Activated CD4-positive, alpha-beta T cell treated with anti-CD3 and anti-CD28 coated beads for 1 hour (primary cell): Measurements from ENCODE around the gene FOS.
"Not testable (repeated sequence)": the region's sequence is repeated elsewhere in the genome, so short reads cannot be mapped to it uniquely, and the experiment has no call there.

Experiments used
- DNase-seq: peaks from one replicate; pipeline ENCODE4 v3.0.0-alpha.2; 2020

The FOS gene

DNA sequence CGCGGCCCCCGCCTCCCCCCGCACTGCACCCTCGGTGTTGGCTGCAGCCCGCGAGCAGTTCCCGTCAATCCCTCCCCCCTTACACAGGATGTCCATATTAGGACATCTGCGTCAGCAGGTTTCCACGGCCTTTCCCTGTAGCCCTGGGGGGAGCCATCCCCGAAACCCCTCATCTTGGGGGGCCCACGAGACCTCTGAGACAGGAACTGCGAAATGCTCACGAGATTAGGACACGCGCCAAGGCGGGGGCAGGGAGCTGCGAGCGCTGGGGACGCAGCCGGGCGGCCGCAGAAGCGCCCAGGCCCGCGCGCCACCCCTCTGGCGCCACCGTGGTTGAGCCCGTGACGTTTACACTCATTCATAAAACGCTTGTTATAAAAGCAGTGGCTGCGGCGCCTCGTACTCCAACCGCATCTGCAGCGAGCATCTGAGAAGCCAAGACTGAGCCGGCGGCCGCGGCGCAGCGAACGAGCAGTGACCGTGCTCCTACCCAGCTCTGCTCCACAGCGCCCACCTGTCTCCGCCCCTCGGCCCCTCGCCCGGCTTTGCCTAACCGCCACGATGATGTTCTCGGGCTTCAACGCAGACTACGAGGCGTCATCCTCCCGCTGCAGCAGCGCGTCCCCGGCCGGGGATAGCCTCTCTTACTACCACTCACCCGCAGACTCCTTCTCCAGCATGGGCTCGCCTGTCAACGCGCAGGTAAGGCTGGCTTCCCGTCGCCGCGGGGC is at the start of gene FOS:
TSS of gene FOS (plus strand) at position 407 of the 731 bp plus-strand sequence. CDS start at position 562, 155 bp downstream.
- peak; percentile 91 for DNase-seq

DNA sequence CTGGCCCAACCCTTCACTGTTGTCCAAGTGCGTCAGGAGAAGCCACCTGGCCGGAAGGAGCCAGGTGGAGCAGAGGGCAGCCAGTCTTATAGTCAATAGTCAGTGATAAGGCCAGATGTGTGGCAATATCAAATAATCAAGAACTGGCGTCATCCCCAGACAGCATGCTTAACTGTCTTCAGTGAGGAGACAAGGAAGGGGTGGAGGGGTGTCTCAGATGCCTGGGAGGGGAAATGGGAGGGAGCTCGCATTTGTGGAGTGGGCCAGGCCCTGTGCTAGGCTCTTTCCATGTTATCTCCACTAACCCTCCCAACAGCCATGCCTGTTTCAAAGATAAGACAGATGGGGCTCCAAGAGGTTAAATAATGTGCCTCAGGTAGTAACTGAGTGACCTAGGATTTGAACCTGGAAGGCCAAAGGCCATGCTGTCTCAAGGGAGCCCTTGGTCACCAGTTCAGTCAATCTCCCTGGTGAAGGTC is 48.9 kb upstream of the FOS start:
- DNase-seq, result no peak

DNA sequence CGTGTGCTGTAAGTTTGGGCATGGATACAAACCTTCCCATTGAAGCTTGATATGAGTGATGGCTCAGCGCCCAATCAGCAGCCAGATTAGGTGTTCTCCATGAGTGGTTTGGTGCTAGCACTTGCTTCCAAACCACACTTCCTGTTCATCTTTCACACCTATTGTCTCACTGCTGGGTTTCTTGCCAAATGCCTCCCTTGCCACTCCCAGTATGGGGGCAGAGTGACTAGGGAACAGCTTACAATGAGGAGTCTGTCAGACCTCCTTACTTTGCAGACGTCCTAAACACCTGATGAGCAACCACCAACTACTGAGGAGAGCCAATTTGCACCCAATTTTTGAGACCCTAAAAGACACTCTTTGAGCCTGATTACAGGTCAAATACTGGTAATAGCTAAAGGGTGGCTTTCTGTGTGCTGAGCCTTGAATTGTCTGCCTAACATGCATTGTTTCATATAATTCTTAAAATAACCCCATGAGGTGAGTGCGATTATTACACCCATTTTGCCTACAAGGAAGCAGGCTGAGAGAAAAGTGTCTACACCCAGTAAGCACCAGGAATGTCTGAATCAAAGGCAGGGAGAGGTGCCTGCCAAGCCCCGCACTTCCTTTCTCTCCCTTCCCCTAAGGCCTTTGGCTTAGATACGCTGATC is 48.4 kb upstream of the FOS start:
- peak; percentile 10 for DNase-seq

DNA sequence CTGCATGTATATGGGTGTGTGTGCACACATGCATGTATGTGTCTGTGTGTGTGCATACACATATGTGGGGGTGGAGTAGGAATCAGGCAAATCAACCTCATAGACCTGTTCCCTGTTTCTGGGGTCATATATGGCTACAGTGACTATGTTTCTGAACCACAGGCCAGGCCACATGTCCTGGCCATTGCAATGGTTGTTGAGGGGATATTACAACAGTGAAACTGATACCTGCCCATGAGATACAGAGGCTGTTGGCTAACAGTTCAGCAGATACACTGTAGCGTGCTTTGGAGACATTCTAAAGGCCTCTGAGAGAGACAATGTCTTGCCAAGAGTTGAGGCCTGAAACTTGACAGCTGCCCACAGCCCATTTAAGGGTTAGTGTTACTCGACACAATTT is 47.3 kb upstream of the FOS start:
- no peak for DNase-seq

DNA sequence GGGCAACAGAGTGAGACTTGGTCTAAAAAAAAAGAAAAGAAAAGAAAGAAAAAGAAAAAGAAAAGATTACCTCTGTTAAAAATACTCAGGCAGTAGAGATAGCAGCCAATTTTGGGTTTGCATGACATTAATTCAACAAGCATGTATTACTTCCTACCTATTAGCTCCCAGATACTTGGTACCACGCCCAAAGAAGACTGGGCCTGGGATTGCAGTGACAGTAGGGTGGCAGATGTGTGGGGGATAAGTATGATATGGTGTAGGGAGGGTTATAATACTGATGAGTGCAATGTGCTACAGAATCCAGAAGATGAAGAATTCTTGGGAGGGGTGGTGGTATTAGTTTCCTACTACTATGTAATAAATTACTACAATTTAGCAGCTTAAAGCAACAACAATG is 46.4 kb upstream of the FOS start:
- no peak for DNase-seq

DNA sequence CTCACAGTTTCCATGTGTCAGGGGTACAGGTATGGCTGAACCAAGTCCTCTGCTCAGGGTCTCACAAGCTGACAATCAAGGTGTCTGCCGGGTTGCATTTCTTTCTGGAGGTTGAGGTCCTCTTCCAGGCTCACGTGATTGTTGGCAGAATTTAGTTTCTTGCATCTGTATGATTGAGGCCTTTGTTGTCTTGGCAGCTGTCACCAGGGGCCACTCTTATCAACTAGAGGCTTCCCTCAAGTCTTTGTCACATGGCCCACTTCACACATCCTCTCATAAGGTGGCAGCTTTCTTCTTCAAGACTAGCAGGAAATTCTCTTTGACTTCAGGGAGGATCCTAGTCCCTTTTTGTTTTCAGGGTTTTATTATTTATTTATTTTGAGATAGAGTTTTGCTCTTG is 46.0 kb upstream of the FOS start:
- peak; percentile 27 for DNase-seq

DNA sequence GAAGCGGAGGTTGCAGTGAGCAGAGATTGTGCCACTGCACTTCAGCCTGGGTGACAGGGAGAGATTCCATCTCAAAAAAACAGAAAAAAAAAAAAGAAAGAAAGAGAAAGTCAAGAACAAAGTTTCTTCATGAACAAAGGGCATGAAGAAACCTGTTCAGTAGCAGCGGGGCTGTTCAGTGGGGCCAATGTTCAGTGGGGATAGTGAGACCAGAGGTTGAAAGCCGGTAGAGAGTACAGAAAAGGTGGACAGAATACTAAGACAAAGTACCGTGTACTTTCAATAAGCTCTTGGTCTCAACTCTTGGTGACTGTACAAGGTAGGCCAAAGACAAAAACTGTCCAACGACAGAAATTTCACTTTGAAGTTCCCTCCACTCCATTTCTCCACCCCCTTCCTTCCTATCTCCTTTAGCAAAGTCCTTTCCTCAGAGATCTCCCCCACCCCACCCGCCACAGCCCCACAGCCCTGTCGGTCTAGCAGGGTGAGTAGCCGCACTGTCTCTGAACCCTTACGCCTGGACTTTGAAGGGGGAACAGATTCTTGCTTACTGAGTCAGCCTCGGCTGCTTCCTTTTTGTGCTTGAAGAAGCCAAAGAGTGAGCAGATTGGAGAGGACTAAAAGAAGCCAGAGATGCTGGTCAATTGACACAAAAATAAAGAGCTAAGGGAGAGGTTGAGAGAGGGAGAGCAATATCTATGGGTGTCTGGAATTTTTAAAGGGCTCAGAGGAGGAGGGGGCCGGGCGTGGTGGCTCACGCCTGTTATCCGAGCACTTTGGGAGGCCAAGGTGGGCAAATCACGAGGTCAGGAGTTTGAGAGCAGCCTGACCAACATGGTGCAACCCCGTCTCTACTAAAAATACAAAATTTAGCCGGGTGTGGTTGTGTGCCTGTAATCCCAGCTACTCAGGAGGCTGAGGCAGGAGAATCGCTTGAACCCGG is 44.2 kb upstream of the FOS start:
- no peak for DNase-seq

DNA sequence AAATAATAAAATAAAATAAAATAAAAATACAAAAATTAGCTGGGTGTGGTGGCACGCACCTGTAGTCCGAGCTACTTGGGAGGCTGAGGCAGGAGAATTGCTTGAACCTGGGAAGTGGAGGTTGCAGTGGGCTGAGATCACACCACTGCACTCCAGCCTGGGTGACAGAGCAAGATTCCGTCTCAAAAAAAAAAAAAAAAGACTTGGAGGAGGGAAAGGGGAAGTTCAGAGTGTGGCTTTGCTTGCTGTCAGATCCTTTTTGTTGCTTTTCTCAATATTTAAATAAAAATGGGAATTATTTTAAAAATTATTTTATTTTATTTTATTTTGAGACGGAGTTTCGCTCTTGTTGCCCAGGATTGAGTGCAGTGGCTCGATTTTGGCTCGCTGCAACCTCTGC is 43.4 kb upstream of the FOS start:
- not testable (repeated sequence) for DNase-seq

DNA sequence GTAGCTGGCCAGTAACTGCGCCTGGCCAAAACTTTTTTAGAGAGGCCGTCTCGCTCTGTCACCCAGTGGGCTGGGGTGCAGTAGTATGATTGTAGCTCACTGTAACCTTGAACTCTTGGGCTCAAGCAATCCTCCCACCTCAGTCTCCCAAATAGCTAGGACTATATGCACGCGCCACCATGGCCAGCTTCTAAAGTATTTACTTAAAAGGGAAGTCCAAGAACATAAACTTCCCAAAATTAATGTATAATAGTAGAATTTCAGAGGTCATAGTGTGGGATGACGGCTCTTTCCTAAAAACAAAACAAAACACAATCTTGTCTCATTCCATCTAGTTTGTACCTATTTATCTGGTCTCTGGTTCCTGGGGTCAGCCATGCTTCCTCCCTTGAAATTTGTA is 42.2 kb upstream of the FOS start:
- DNase-seq, result no peak

DNA sequence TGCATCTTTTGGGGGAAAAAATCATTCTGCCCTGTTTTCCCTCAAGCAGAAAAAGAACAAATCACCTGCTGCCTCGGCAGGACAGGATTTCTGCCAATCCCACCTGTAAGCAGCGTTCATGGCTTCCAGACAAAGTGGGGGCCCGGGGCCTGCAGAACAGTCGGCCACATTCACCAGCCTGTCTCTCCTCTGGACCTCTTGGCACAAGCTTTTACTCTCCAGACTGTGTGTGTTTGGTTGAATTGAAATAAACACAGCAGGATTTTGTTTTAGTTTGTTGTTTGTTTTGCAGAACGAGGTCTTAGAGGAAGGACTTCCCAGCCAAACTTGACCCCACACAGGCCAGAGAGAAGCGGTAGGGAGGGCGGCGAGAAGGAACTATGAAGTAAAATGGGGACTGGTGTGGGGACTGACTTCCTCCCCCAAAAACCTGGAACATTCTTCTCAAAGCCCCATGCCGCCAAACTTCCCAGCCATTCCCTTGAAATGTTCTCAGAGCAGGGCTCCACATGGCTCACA is 41.7 kb upstream of the FOS start:
- DNase-seq, result no peak

DNA sequence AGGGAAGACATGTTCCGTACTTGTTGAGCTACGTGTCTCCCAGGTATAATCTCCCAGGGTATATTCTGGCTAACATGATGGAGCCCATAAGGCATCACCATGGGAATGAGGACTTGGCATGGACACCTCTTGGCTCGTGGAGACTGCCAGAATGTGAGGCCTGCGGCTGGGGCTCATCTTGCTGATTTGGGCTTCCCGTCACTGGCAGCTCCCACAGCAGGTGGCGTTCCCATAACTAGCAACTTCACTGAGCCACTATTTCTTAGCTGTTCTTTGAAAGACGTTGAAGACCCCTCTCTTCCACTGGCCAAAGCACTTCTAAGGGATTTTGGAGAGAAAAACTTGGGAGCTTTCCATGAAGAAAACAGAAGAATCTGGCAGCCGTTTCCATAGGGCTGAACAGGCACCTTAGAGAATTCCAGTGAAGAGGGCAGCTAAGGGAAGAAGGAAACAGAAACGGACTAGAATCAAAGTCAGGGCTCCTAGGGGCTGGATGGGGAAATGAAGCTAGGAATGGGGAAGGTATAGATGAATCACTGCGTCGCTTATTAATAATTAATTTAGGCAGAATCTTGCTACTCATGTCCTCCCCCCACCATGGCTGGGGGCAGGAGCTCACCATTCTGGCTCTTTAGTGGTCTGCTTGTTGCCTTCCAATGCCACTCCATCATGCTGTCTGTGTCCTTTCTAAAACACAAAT is 39.7 kb upstream of the FOS start:
- no peak for DNase-seq

DNA sequence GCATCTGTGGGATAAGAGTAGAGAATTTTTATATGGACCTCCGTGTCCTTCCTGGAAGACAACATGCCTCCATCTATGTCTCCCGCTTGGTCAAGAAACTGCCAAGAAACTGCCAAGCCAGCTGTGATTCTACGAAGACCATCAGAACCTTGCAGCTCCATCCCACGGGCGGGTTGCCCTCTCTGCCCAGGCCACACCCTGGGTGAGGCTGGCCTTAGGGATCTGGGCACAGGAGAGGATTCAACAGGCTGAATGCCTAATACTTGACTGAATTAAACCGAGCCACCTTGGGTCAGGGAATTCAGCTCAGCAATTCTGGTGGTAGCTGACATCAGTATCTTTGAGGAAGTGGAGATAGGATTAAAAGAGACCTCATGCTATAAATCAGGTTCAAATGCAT is 37.8 kb upstream of the FOS start:
- no peak for DNase-seq

DNA sequence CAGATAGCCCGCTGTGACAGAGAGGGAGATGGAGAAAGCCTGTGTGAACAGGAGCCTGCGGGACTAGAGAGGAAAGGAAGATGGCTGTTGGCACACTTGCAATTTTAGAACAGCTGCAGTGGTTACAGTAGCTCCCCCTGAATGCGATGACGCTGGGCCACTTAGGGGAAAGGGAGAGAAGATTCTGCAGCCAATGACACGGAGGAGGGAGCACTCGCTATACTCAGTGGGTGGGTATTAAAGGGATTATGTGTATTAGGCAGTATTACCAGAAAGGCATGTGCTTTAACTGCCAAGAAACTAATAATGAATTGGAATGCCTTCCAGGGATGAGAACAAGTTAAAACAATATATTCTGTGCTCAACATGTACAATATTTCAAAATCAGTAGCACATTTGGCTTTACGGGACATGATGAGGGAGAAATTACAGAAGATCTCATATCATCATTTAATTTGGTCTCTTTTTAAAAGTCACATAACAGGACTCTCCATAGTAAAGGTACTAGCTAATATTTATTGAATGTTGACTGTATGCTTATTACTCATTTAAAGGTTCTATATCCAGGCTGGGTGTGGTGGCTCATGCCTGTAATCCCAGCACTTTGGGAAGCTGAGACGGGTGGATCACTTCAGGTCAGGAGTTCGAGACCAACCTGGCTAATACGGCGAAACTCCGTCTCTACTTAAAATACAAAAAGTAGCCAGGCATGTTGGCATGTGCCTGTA is 35.9 kb upstream of the FOS start:
- no peak for DNase-seq

DNA sequence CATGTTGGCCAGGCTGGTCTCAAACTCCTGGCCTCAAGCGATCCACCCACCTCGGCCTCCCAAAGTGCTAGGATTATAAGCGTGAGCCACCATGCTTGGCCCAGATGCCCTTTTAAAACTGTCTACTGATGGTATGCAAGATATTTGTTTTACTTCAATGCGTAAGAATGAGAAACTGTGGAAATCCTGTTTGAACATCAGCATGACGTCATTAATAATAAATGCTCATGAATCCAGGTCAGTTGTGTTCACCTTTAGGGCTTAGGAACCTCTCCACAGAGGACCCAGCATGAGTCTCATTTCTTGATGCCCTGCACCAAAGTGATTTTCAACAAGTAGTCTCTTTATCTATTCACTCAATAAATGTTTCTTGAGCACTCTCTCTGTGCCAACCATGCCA is 34.5 kb upstream of the FOS start:
- no peak for DNase-seq

DNA sequence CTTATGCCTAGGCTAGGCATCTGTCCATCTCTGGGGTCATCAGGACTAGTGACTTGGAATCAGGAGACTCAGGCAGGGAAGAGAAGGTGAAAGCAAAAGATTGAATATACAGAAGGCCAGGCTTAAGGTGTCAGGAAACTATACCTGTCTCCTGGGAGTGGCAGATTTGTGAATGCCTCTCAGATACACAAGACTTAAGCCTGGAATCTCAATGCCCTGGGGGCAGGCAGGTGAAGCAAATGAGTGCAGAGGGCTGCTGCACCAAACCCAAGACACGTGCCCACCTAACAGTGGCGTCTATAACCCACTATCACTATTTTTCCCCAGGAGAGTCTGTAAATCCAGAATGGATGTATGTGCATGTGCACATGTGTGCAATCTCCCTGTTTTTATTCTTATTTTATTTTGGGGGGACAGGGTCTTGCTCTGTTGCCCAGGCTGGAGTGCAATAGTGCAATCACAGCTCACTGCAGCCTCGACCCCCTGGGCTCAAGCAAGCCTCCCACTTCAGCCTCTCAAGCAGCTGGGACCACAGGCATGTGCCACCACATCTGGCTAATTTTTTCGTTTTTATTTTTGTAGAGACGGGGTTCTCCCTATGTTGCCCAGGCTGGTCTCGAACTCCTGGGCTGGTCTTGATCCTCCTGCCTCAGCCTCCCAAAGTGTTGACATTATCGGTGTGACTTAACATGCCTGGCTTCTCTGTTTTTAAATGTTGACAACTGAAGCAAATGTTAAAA is 31.9 kb upstream of the FOS start:
- DNase-seq, result no peak

DNA sequence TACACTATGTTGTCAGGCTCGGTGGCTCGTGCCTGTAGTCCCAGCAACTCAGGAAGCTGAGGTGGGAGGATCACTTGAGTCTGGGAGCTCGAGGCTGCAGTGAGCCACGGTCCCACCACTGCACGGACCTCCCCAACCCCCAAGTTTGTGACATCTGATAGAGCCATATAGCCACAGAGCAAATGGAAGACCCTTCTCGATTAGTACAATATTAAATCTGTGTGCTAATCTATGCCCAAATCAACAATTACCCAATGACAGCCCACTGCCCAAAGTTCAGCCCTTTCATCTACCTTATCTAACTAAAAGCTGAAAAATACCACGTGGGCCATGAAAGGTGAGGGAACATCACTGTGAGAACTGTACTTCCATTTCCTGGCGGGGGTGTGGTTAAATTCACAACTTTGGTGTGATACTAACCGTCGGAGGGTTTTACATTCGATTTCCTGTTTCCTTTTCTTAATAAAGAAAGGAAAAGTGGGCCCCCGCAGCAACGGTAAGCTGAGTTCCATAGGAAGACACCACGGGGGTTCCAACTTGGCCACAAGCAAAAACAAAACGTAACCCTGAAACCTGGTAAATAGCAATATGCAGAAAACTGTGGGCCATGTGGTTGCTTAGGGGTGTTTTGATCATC is 31.2 kb upstream of the FOS start:
- peak; percentile 33 for DNase-seq

DNA sequence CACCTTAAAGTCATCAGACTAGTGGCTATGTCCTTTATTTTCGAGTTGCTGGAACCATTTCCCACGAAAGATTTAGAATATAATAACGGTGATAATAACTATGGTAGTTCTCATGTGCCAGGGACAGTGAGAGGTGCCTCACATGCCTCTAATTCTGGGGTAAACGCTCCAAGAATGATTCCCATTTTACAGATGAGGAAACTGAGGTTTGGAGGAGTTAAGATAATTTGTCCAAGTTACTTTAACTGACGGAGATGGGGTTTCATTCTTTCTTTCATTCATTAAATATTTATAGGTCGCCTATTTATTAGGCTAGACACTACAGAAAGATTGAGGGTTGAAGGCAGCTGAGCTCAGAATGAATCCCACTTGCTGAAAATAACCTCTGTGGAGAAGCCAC is 30.7 kb upstream of the FOS start:
- no peak for DNase-seq

DNA sequence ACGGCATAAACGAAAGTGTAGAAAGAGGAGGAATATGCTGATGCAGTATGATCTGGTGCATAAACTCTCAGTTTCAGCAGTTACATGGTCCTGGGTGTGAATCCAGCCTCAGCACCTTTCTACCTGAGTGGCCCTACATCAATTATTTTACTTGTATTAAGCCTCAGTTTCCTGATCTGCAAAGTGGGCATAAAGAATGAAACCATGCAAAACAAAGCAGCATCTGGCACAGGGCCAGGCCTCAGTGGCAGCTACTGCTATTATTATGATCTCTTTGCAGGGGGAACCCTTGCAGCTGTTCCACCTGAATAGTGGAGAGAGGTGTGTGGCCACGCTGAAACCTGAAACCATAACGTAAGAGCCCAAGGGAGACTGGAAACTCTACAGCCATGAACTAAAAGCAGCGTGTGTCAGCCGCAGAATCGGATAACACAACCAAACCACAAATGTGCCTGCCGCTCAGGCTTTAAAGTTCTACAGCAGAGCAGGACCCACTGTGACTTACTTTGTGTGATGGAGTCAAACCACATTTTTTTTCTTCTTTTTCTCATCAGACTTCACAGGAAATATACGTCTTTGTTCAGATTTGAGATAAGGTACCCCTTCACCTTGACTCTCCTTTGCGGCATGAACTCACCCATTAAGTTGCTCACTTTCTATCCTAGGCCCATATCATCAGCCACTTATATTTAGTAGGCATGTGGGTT is 29.2 kb upstream of the FOS start:
- DNase-seq, result peak; percentile 73

DNA sequence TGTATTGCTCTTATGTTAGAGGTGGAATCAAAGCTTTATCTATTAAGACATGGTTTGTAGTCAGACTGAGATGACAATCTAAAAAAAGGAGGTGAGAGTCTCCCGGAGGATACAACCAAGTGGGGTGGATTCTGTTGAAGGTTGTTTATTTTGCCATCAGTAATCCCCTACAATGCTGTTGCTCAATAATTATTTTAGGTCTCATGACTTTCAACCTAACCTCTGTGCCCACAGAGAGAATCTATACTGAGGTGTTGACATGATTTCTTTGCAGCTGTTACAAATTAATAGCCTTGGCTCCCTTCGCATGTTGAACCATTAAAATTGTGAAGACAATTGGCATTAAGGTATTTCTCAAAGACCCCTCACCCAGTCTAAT is 28.7 kb upstream of the FOS start:
- DNase-seq, result no peak

DNA sequence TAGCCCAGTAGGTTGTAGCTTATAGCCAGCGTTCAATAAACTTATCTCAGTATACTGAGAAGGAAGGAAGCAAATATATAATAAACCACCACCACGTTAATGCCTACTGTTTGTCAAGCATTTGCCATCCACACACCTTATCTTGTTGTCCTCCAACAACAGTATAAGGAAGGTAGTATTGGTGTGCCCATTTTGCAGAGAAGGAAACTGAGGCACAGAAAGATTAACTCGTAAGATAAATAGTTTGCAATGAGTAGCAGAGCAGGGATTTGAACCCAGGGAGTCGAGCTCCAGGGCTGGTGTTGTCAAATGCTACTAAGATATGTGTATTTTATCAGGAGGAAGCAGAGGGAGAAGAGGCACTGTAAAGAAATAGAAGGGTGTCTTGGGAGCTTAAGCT is 27.8 kb upstream of the FOS start:
- no peak for DNase-seq
